SK-N-SH (cell line): Measurements from ENCODE around the gene ACSS2. TPM values are rescaled to one million over a fixed set of nuclear protein-coding genes. Genes with fewer than 3 reads are reported as not detected.

Experiments
- CTCF ChIA-PET: fragments of 300-600, 350-600 bp; formaldehyde crosslinking; extraction: SDS; loops from one replicate; lab custom pipeline; 2021; lab: Yijun Ruan, JAX
- POLR2A ChIA-PET: fragments of 350-600 bp; sonication (Branson Sonifier 250); formaldehyde crosslinking; extraction: SDS; loops from one replicate; lab custom pipeline; 2020; ENCODE audit warnings: antibody characterized with exemption, inconsistent platforms; lab: Yijun Ruan, JAX
- DNase-seq: peaks from one replicate; pipeline ENCODE4 v3.0.0; 2012
- H2AFZ ChIP-seq: fragments of 200-600 bp; sonication (generic); 2 replicates; pipeline ENCODE4 v1.8.1; 2016; ENCODE audit warnings: antibody characterized with exemption, mild to moderate bottlenecking, low read depth
- H3F3A ChIP-seq: fragments of 200-600 bp; sonication (generic); replicated peaks from 2 replicates; pipeline ENCODE3; 2016; ENCODE audit warnings: antibody characterized with exemption, mild to moderate bottlenecking; ENCODE audit not compliant: insufficient read depth
- H3K27ac ChIP-seq, 2 experiments: fragments of 200-500 bp in 1 of 2; fragments of 200-600 bp in 1 of 2; sonication (Bioruptor generic) in 1 of 2; sonication (generic), shearing (Covaris generic) in 1 of 2; 2 replicates each; pipeline versions ENCODE4 v1.5.1 to v1.6.1; 2014 to 2016; ENCODE audit warnings: low read depth in 2 of 2, inconsistent platforms in 1 of 2, low read length in 1 of 2, mild to moderate bottlenecking in 1 of 2, mixed read lengths in 1 of 2
- H3K27me3 ChIP-seq: fragments of 200-600 bp; sonication (generic), shearing (Covaris generic); 2 replicates; pipeline ENCODE4 v1.6.1; 2016; ENCODE audit warnings: mixed run types; ENCODE audit not compliant: insufficient read depth
- H3K36me3 ChIP-seq, 2 experiments: fragments of 200-500 bp in 1 of 2; fragments of 200-600 bp in 1 of 2; sonication (Bioruptor generic) in 1 of 2; sonication (generic) in 1 of 2; replicated peaks in 1 of 2; 2 replicates each; pipeline versions ENCODE3 to v1.5.1; 2014 to 2016; ENCODE audit warnings: low read length in 1 of 2, mild to moderate bottlenecking in 1 of 2; ENCODE audit not compliant: insufficient read depth in 2 of 2, control insufficient read depth in 1 of 2
- H3K4me1 ChIP-seq, 2 experiments: fragments of 200-500 bp in 1 of 2; fragments of 200-600 bp in 1 of 2; sonication (Bioruptor generic) in 1 of 2; sonication (generic), shearing (Covaris generic) in 1 of 2; 2 replicates each; pipeline versions ENCODE4 v1.5.1 to v1.6.1; 2014 to 2016; ENCODE audit warnings: low read depth in 1 of 2, low read length in 1 of 2, mixed run types in 1 of 2; ENCODE audit not compliant: insufficient read depth in 2 of 2, control insufficient read depth in 1 of 2
- H3K4me2 ChIP-seq: fragments of 200-600 bp; sonication (generic), shearing (Covaris generic); 2 replicates; pipeline ENCODE4 v1.6.1; 2017; ENCODE audit warnings: mixed run types
- H3K4me3 ChIP-seq, 2 experiments: fragments of 200-500 bp in 1 of 2; fragments of 200-600 bp in 1 of 2; sonication (Bioruptor generic) in 1 of 2; sonication (generic), shearing (Covaris generic) in 1 of 2; 2 replicates each; pipeline versions ENCODE4 v1.5.1 to v1.8.1; 2014 to 2016; ENCODE audit warnings: low read depth in 2 of 2, inconsistent platforms in 1 of 2, low read length in 1 of 2, mild to moderate bottlenecking in 1 of 2, mixed read lengths in 1 of 2, moderate library complexity in 1 of 2
- H3K79me2 ChIP-seq: fragments of 200-600 bp; sonication (generic); 2 replicates; pipeline ENCODE4 v1.8.1; 2017; ENCODE audit warnings: mild to moderate bottlenecking; ENCODE audit not compliant: insufficient read depth
- H3K9ac ChIP-seq: fragments of 200-600 bp; sonication (generic); 2 replicates; pipeline ENCODE4 v1.6.1; 2017; ENCODE audit warnings: mixed run types
- H3K9me2 ChIP-seq: fragments of 200-600 bp; sonication (generic); 2 replicates; pipeline ENCODE4 v1.6.1; 2017; ENCODE audit warnings: mixed run types
- H3K9me3 ChIP-seq: fragments of 200-600 bp; sonication (generic); 2 replicates; pipeline ENCODE4 v1.6.1; 2017; ENCODE audit warnings: mixed run types, mild to moderate bottlenecking, moderate library complexity
- H4K20me1 ChIP-seq: fragments of 200-600 bp; sonication (generic); 2 replicates; pipeline ENCODE4 v1.6.1; 2017; ENCODE audit warnings: mild to moderate bottlenecking, mixed run types; ENCODE audit not compliant: insufficient read depth
- CHD2 ChIP-seq: fragments of 150-350 bp; IDR thresholded peaks from 2 replicates; pipeline ENCODE4 v1.6.1; 2018; ENCODE audit warnings: low read length; ENCODE audit not compliant: partially characterized antibody
- EZH2phosphoT487 ChIP-seq: fragments of 200-600 bp; sonication (generic); IDR thresholded peaks from 2 replicates; pipeline ENCODE4 v1.6.1; 2017; ENCODE audit warnings: low read depth, mixed run types, mild to moderate bottlenecking, antibody characterized with exemption, moderate library complexity, borderline replicate concordance
- GABPA ChIP-seq: IDR thresholded peaks from 2 replicates; pipeline ENCODE4 v1.4.0; 2012; ENCODE audit warnings: low read depth, mild to moderate bottlenecking
- GATA2 ChIP-seq: sonication (generic); formaldehyde crosslinking; IDR thresholded peaks from 2 replicates; pipeline ENCODE4 v1.5.0; 2020; ENCODE audit warnings: mild to moderate bottlenecking, missing genetic modification reagents
- IRF3 ChIP-seq: fragments of 150-350 bp; IDR thresholded peaks from 2 replicates; pipeline ENCODE4 v1.6.1; 2016; ENCODE audit warnings: mild to moderate bottlenecking, low read depth, low read length
- MXI1 ChIP-seq: IDR thresholded peaks from 2 replicates; pipeline ENCODE4 v1.6.1; 2012; ENCODE audit warnings: mild to moderate bottlenecking, low read depth, low read length, improper control_type of control experiment
- RAD21 ChIP-seq: IDR thresholded peaks from 2 replicates; pipeline ENCODE4 v1.6.1; 2012; ENCODE audit warnings: mild to moderate bottlenecking, low read length
- SMC3 ChIP-seq: IDR thresholded peaks from 2 replicates; pipeline ENCODE4 v1.6.1; 2012; ENCODE audit warnings: low read depth, low read length, improper control_type of control experiment
- TCF12 ChIP-seq: IDR thresholded peaks from 2 replicates; pipeline ENCODE4 v1.4.0; 2012
- WGBS: methylation state at CpG from one replicate; pipeline ENCODE4 v1.1.6; 2017; ENCODE audit warnings: low lambda C conversion rate; 5-methylcytosine and 5-hydroxymethylcytosine counted together
- polyA plus RNA-seq, 3 experiments: library from polyadenylated mRNA; depleted of rRNA; stranded (reverse); fragments of >200 nt; gene quantifications; 2 replicates each; pipeline ENCODE4 v1.2.3, GENCODE V29; 2012
- TF ChIP-seq, protein P1 (sequence below): fragments of 150-350 bp; IDR thresholded peaks from 2 replicates; pipeline ENCODE4 v1.6.1; 2017; ENCODE audit warnings: antibody characterized with exemption, low read length, low read depth, borderline replicate concordance
- TF ChIP-seq, protein P2 (sequence below): fragments of 200-600 bp; sonication (generic); IDR thresholded peaks from 2 replicates; pipeline ENCODE4 v1.6.1; 2017; ENCODE audit warnings: antibody characterized with exemption, mild to moderate bottlenecking, moderate library complexity

Gene ACSS2
- polyA plus RNA-seq, 1 of the 3 experiments (the other 2 are of a cell fraction): 25.5 TPM

DNA sequence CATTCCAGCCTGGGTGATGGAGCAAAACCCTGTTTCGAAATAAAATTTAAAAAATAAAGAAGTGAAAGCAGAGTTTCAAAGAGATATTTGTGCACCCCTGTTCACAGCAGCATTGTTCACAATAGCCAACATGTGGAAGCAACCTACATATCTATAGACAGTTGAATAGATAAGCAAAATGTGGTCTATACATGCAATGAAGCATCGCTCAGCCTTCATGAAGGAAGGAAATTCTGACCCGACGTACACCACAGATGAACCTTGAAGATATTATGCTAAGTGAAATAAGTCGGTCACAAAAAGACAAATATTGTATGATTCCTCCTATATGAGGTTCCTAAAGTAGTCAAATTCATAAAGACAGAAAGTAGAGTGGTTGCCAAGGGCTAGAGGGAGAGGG is 44.5 kb upstream of the ACSS2 start:
- no peak overlapping the region for H3K4me3 ChIP-seq
- no peaks in the 10 kb centered on the region for H3K79me2 ChIP-seq
- no peak overlapping the region for H3K9ac ChIP-seq
- WGBS: 45% methylated on average over 5 of the region's 5 CpGs
- H3K9me3 ChIP-seq: no peaks in the 10 kb centered on the region
- no peaks in the 10 kb centered on the region for H3K9me2 ChIP-seq
- TF ChIP-seq IRF3 (no peak), EZH2phosphoT487 (no peak), TCF12 (no peak), GABPA (no peak), CHD2 (no peak), MXI1 (no peak)
- TF ChIP-seq, protein P1, sequence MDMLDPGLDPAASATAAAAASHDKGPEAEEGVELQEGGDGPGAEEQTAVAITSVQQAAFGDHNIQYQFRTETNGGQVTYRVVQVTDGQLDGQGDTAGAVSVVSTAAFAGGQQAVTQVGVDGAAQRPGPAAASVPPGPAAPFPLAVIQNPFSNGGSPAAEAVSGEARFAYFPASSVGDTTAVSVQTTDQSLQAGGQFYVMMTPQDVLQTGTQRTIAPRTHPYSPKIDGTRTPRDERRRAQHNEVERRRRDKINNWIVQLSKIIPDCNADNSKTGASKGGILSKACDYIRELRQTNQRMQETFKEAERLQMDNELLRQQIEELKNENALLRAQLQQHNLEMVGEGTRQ: no peak
- no peaks in the 10 kb centered on the region for H3F3A ChIP-seq
- H3K27me3 ChIP-seq: no peaks in the 10 kb centered on the region; the same call in 1 of the 2 replicates
- DNase-seq: no peak
- H3K4me2 ChIP-seq: no peak overlapping the region
- no peaks in the 10 kb centered on the region for H3K36me3 ChIP-seq
- no peaks in the 10 kb centered on the region for H3K4me1 ChIP-seq
- no peaks in the 10 kb centered on the region for H4K20me1 ChIP-seq
- ChIA-PET CTCF (interaction anchor here (0.6 to 1.2 kb wide), 3 partner anchors 25 to 439 kb away, joined by 3 to 4 read pairs (median 3); no protein-coding TSS in a partner anchor), POLR2A (no interaction called here)
- no peak overlapping the region for H2AFZ ChIP-seq
- H3K27ac ChIP-seq: no peak overlapping the region

GRCh38 chr20:34834459-34834893 is 41.9 kb upstream of the ACSS2 start:
- Histone ChIP-seq H3K9me3 (no peaks in the 10 kb centered on the region), H3F3A (no peaks in the 10 kb centered on the region), H3K79me2 (no peaks in the 10 kb centered on the region), H3K4me2 (peak overlapping the region; percentile 46; the same call in 1 of the 2 replicates), H3K4me3 (peak overlapping the region in 1 of 2 experiments; percentile 38; a peak in 1 of 4 replicates), H3K27ac (no peak overlapping the region), H4K20me1 (no peaks in the 10 kb centered on the region), H3K9ac (no peak overlapping the region), H3K4me1 (no peaks in the 10 kb centered on the region), H3K27me3 (no peaks in the 10 kb centered on the region; the same call in 1 of the 2 replicates), H3K36me3 (no peaks in the 10 kb centered on the region), H2AFZ (no peak overlapping the region), H3K9me2 (no peaks in the 10 kb centered on the region)
- POLR2A ChIA-PET: no interaction called here
- 8% methylated on average over 6 of the region's 6 CpGs for WGBS
- CTCF ChIA-PET: interaction anchor here (0.6 to 2.1 kb wide), 15 partner anchors 11 to 374 kb away, joined by 3 to 9 read pairs (median 4); partner anchors contain the start of genes GGT7, GSS, MYH7B and TRPC4AP
- DNase-seq: peak; percentile 62
- TF ChIP-seq EZH2phosphoT487 (no peak), SMC3 (peak; percentile 16; the same call in 1 of the 2 replicates), GATA2 (CRISPR knock-in tag) (no peak), MXI1 (no peak), GABPA (no peak), RAD21 (peak; percentile 72)
- TF ChIP-seq, protein P2, sequence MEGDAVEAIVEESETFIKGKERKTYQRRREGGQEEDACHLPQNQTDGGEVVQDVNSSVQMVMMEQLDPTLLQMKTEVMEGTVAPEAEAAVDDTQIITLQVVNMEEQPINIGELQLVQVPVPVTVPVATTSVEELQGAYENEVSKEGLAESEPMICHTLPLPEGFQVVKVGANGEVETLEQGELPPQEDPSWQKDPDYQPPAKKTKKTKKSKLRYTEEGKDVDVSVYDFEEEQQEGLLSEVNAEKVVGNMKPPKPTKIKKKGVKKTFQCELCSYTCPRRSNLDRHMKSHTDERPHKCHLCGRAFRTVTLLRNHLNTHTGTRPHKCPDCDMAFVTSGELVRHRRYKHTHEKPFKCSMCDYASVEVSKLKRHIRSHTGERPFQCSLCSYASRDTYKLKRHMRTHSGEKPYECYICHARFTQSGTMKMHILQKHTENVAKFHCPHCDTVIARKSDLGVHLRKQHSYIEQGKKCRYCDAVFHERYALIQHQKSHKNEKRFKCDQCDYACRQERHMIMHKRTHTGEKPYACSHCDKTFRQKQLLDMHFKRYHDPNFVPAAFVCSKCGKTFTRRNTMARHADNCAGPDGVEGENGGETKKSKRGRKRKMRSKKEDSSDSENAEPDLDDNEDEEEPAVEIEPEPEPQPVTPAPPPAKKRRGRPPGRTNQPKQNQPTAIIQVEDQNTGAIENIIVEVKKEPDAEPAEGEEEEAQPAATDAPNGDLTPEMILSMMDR: peak; percentile 66
